NOMO-1 (cell line): ENCODE data around the gene EPB41L2.
"Not testable (repeated sequence)": the region's sequence is repeated elsewhere in the genome, so short reads cannot be mapped to it uniquely, and the experiment has no call there.

Experiments
- DNase-seq, 2 experiments: peaks; one replicate each; lab custom pipeline; 2025; ENCODE audit not compliant: unreplicated experiment in 2 of 2; lab: John Stamatoyannopoulos, UW

The EPB41L2 gene

GRCh38 chr6:130824978-130825694 is 237.9 kb downstream of the EPB41L2 start:
- no peak for DNase-seq

- no peak for DNase-seq
Measured at GRCh38 chr6:130822736-130823135, 240.3 kb downstream of the EPB41L2 start.

GRCh38 chr6:130815200-130816071 is 247.6 kb downstream of the EPB41L2 start:
- DNase-seq: no peak

GRCh38 chr6:130814506-130814905 is 248.5 kb downstream of the EPB41L2 start:
- no peak for DNase-seq

GRCh38 chr6:130811932-130812331 is 251.1 kb downstream of the EPB41L2 start:
- no peak for DNase-seq

GRCh38 chr6:130810307-130811030 is 252.6 kb downstream of the EPB41L2 start:
- no peak for DNase-seq

- DNase-seq: not testable (repeated sequence)
Measured at GRCh38 chr6:130801368-130801767, 261.7 kb downstream of the EPB41L2 start.

GRCh38 chr6:130797061-130797460 is 266.0 kb downstream of the EPB41L2 start:
- DNase-seq: no peak

GRCh38 chr6:130796313-130796905 is 266.6 kb downstream of the EPB41L2 start:
- no peak for DNase-seq

- no peak for DNase-seq
Measured at GRCh38 chr6:130794738-130795137, 268.3 kb downstream of the EPB41L2 start.

GRCh38 chr6:130794010-130794697 is 268.9 kb downstream of the EPB41L2 start:
- no peak for DNase-seq
